ENCODE results near the gene ADIG. TPM values are rescaled to one million over a fixed set of nuclear protein-coding genes. Genes with fewer than 3 reads are reported as not detected.

The ADIG gene
- total and polyA plus RNA-seq, 2 donors (not counting 1 experiment from before 2014, with no cell fraction given): not detected

- Histone ChIP-seq H3K9ac (ENCODE audit: insufficient read depth, low read length) (no peak overlapping the region), H4K20me1 (ENCODE audit: control insufficient read depth, extremely low read depth, insufficient read depth, low read length) (no peaks in the 10 kb centered on the region), H3K27ac (ENCODE audit: insufficient read depth, low read length) (no peak overlapping the region), H2AFZ (ENCODE audit: low read length) (no peak overlapping the region), H3K36me3 (ENCODE audit: control insufficient read depth, insufficient read depth, low read length) (no peaks in the 10 kb centered on the region), H3K9me3 (ENCODE audit: control insufficient read depth, insufficient read depth, low read depth, low read length) (no peaks in the 10 kb centered on the region), H3K4me3 (replicated peaks in 1 of 4; ENCODE audit: control extremely low read depth in 1 of 4, insufficient read depth in 1 of 4, low read depth in 3 of 4, low read length in 4 of 4) (no peak overlapping the region), H3K79me2 (ENCODE audit: control insufficient read depth, insufficient read depth, low read length) (no peaks in the 10 kb centered on the region), H3K4me2 (ENCODE audit: extremely low read depth, insufficient read depth, low read length) (no peak overlapping the region), H3K4me1 (ENCODE audit: control insufficient read depth, extremely low read depth, insufficient read depth, low read length) (no peaks in the 10 kb centered on the region), H3K27me3 (ENCODE audit: control insufficient read depth, insufficient read depth, low read length) (peaks cover 2% of the 10 kb centered on the region)
- no peak for DNase-seq (ENCODE audit: low read depth in 2 of 2)
- TF ChIP-seq CTCF (conservative IDR thresholded peaks at IDR 0.05 in 1 of 2, IDR thresholded peaks at IDR 0.05 in 1 of 2; ENCODE audit: low read depth in 1 of 2, low read length in 2 of 2) (no peak), EZH2 (IDR thresholded peaks at IDR 0.05; ENCODE audit: low read length, missing control alignments) (no peak)
Observed at GRCh38 chr20:38589967-38590675, 9.1 kb downstream of the ADIG start.

GRCh38 chr20:38590676-38591473 is 9.9 kb downstream of the ADIG start:
- no peak overlapping the region for H2AFZ ChIP-seq (ENCODE audit: low read length)
- no peaks in the 10 kb centered on the region for H4K20me1 ChIP-seq (ENCODE audit: control insufficient read depth, extremely low read depth, insufficient read depth, low read length)
- TF ChIP-seq EZH2 (IDR thresholded peaks at IDR 0.05; ENCODE audit: low read length, missing control alignments) (no peak), CTCF (conservative IDR thresholded peaks at IDR 0.05 in 1 of 2, IDR thresholded peaks at IDR 0.05 in 1 of 2; ENCODE audit: low read depth in 1 of 2, low read length in 2 of 2) (no peak)
- H3K4me2 ChIP-seq (ENCODE audit: extremely low read depth, insufficient read depth, low read length): no peak overlapping the region
- no peaks in the 10 kb centered on the region for H3K79me2 ChIP-seq (ENCODE audit: control insufficient read depth, insufficient read depth, low read length)
- no peak overlapping the region for H3K4me3 ChIP-seq (replicated peaks in 1 of 4; ENCODE audit: control extremely low read depth in 1 of 4, insufficient read depth in 1 of 4, low read depth in 3 of 4, low read length in 4 of 4)
- no peak overlapping the region for H3K9ac ChIP-seq (ENCODE audit: insufficient read depth, low read length)
- H3K36me3 ChIP-seq (ENCODE audit: control insufficient read depth, insufficient read depth, low read length): no peaks in the 10 kb centered on the region
- no peak overlapping the region for H3K27ac ChIP-seq (ENCODE audit: insufficient read depth, low read length)
- peaks cover 2% of the 10 kb centered on the region for H3K27me3 ChIP-seq (ENCODE audit: control insufficient read depth, insufficient read depth, low read length)
- DNase-seq (ENCODE audit: low read depth in 2 of 2): no peak
- no peaks in the 10 kb centered on the region for H3K9me3 ChIP-seq (ENCODE audit: control insufficient read depth, insufficient read depth, low read depth, low read length)
- H3K4me1 ChIP-seq (ENCODE audit: control insufficient read depth, extremely low read depth, insufficient read depth, low read length): no peaks in the 10 kb centered on the region

Data from fibroblast of lung (primary cell).